SU-DHL-6 (cell line): ENCODE results near the gene SPATA16.

ENCODE experiments used
- H2AFZ ChIP-seq: fragments of 200-600 bp; sonication (generic); 2 replicates; pipeline ENCODE4 v1.6.1; 2014; ENCODE audit warnings: low read depth, mild to moderate bottlenecking, moderate library complexity, mixed read lengths, antibody characterized with exemption, low read length; ENCODE audit not compliant: severe bottlenecking
- H3F3A ChIP-seq: fragments of 200-600 bp; shearing (Covaris generic); 2 replicates; pipeline ENCODE4 v1.6.0; 2016; ENCODE audit warnings: antibody characterized with exemption, mild to moderate bottlenecking; ENCODE audit not compliant: insufficient read depth
- H3K27ac ChIP-seq: fragments of 200-600 bp; sonication (generic); 2 replicates; pipeline ENCODE4 v1.5.1; 2016; ENCODE audit warnings: low read depth, mild to moderate bottlenecking, low read length, moderate library complexity, mixed read lengths
- H3K27me3 ChIP-seq: fragments of 200-600 bp; sonication (generic), shearing (Covaris generic); 2 replicates; pipeline ENCODE4 v1.6.0; 2014; ENCODE audit warnings: mild to moderate bottlenecking, low read length
- H3K36me3 ChIP-seq: fragments of 200-600 bp; sonication (generic); 2 replicates; pipeline ENCODE4 v1.6.1; 2014; ENCODE audit warnings: mild to moderate bottlenecking, low read length, mixed read lengths
- H3K4me2 ChIP-seq: fragments of 300-600, 200-600 bp; shearing (Covaris generic), sonication (generic); 2 replicates; pipeline ENCODE4 v1.6.0; 2014; ENCODE audit warnings: low read length, low read depth, mild to moderate bottlenecking; ENCODE audit not compliant: poor library complexity, severe bottlenecking
- H3K4me3 ChIP-seq: fragments of 200-600 bp; sonication (generic); 2 replicates; pipeline ENCODE4 v1.5.1; 2014; ENCODE audit warnings: antibody characterized with exemption, low read length, mild to moderate bottlenecking, mixed read lengths; ENCODE audit not compliant: insufficient read depth, poor library complexity, severe bottlenecking
- H3K79me2 ChIP-seq: fragments of 200-600 bp; sonication (generic); 2 replicates; pipeline ENCODE4 v1.6.1; 2014; ENCODE audit warnings: mild to moderate bottlenecking, low read length, moderate library complexity; ENCODE audit not compliant: insufficient read depth
- H3K9ac ChIP-seq: fragments of 200-600 bp; sonication (generic); 2 replicates; pipeline ENCODE4 v1.7.0; 2014; ENCODE audit warnings: mild to moderate bottlenecking, low read length
- H3K9me2 ChIP-seq: fragments of 200-600 bp; sonication (generic); replicated peaks from 2 replicates; pipeline ENCODE4 v1.6.1; 2014; ENCODE audit warnings: low read length; ENCODE audit not compliant: insufficient read depth
- H3K9me3 ChIP-seq: fragments of 200-600 bp; sonication (generic); 2 replicates; pipeline ENCODE4 v1.6.1; 2014; ENCODE audit warnings: low read length, mixed read lengths; ENCODE audit not compliant: insufficient read depth
- H4K20me1 ChIP-seq: fragments of 200-600 bp; sonication (generic); 2 replicates; pipeline ENCODE4 v1.6.1; 2014; ENCODE audit warnings: low read depth, mild to moderate bottlenecking, antibody characterized with exemption, low read length, moderate library complexity, mixed read lengths
- EZH2phosphoT487 ChIP-seq: fragments of 200-600 bp; sonication (generic), shearing (Covaris generic); conservative IDR thresholded peaks from 2 replicates; pipeline ENCODE4 v1.6.1; 2018; ENCODE audit warnings: mild to moderate bottlenecking, antibody characterized with exemption, low read length, moderate library complexity, mixed read lengths
- TF ChIP-seq, protein P1 (sequence below): fragments of 200-600 bp; sonication (generic); IDR thresholded peaks from one replicate; pipeline ENCODE4 v1.5.1; 2017; ENCODE audit warnings: antibody characterized with exemption, mild to moderate bottlenecking, low read length, moderate library complexity; ENCODE audit not compliant: insufficient read depth, poor library complexity, severe bottlenecking

The SPATA16 gene

DNA sequence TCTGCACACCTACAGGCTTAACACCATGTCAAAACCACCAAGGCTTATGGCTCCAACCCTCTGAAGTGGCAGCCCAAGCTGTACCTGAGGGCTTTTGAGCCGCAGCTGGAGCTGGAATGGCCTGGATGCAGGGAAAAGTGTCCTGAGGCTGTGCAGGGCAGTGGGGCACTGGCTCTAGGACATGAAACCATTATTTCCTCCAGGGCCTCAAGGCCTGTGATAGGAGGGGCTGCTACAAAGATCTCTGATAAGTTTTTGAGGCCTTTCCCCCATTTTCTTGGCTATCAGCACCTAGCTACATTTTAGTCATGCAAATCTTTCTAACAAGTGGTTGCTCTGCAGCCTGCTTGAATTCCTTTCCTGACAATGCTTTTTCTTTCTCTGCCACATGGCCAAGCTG lies 37.6 kb downstream of the SPATA16 start:
- Histone ChIP-seq H3K9me2 (no peaks in the 10 kb centered on the region), H3K4me3 (no peak overlapping the region), H3K27me3 (no peaks in the 10 kb centered on the region), H3K9me3 (no peaks in the 10 kb centered on the region), H3K9ac (no peak overlapping the region), H2AFZ (no peak overlapping the region), H3K79me2 (no peaks in the 10 kb centered on the region), H3K27ac (no peak overlapping the region), H3F3A (no peaks in the 10 kb centered on the region), H4K20me1 (no peaks in the 10 kb centered on the region), H3K36me3 (no peaks in the 10 kb centered on the region), H3K4me2 (no peak overlapping the region)
- TF ChIP-seq, protein P1, sequence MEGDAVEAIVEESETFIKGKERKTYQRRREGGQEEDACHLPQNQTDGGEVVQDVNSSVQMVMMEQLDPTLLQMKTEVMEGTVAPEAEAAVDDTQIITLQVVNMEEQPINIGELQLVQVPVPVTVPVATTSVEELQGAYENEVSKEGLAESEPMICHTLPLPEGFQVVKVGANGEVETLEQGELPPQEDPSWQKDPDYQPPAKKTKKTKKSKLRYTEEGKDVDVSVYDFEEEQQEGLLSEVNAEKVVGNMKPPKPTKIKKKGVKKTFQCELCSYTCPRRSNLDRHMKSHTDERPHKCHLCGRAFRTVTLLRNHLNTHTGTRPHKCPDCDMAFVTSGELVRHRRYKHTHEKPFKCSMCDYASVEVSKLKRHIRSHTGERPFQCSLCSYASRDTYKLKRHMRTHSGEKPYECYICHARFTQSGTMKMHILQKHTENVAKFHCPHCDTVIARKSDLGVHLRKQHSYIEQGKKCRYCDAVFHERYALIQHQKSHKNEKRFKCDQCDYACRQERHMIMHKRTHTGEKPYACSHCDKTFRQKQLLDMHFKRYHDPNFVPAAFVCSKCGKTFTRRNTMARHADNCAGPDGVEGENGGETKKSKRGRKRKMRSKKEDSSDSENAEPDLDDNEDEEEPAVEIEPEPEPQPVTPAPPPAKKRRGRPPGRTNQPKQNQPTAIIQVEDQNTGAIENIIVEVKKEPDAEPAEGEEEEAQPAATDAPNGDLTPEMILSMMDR = no peak
- TF ChIP-seq EZH2phosphoT487 = no peak

DNA sequence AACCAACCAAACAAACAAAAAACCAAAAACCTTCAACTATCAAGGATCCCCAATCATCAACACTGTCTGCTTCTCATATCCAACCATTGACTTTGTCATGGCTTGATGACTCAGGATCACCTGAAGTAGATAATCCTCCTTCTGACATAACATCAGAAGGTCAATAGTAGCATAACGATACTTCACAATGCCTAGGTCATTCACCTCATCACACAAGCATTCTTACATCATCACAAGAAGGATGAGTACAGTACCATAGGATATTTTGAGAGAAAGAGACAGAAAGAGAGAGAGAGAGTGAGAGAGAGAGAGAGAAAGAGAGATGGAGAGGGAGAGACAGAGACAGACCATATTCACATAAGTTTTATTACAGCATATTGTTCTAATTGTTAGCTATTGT lies 42.1 kb downstream of the SPATA16 start:
- Histone ChIP-seq H3K27ac (no peak overlapping the region), H3K9ac (no peak overlapping the region), H4K20me1 (no peaks in the 10 kb centered on the region), H3K36me3 (no peaks in the 10 kb centered on the region), H3F3A (no peaks in the 10 kb centered on the region), H3K79me2 (no peaks in the 10 kb centered on the region), H3K4me3 (no peak overlapping the region), H3K9me2 (no peaks in the 10 kb centered on the region), H3K4me2 (no peak overlapping the region), H2AFZ (no peak overlapping the region), H3K9me3 (no peaks in the 10 kb centered on the region), H3K27me3 (no peaks in the 10 kb centered on the region)
- TF ChIP-seq EZH2phosphoT487 = no peak
- TF ChIP-seq, protein P1 = no peak

DNA sequence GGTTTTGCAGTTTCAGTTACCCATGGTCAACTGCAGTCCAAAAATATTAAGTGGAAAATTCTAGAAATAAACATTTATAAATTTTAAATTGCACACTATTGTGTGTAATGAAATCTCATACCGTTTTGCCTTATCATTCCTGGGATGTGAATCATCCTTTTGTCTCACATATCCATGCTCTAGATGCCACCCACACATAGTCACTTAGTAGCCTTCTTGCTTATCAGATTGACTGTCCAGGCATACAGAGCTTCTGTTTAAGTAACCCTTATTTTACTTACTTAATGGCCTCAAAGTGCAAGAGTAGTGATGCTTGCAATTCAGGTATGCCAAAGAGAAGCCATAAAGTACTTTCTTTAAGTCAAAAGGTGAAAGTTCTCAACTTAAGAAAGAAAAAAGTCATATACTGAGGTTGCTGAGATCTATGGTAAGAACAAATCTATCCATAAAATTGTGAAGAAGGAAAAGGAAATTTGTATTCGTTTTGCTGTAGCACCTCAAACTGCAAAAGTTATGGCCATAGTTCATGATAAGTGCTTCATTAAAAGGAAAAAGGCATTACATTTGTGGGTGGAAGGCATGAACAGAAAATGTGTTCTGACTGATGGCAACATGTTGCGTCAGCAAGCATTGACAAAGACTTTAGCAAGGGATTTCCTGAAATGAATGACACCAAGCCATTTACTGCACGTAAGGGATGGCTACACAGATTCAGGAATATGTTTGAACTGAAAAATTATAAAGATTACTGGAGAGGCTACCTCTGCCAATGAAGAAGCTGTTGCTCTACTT lies 43.8 kb downstream of the SPATA16 start:
- TF ChIP-seq, protein P1 = no peak
- TF ChIP-seq EZH2phosphoT487 = no peak
- no peaks in the 10 kb centered on the region for H3K36me3 ChIP-seq
- no peaks in the 10 kb centered on the region for H4K20me1 ChIP-seq
- no peaks in the 10 kb centered on the region for H3K79me2 ChIP-seq
- no peaks in the 10 kb centered on the region for H3K9me2 ChIP-seq
- H3K4me2 ChIP-seq = no peak overlapping the region
- no peaks in the 10 kb centered on the region for H3K27me3 ChIP-seq
- H3K27ac ChIP-seq = no peak overlapping the region
- H3F3A ChIP-seq = no peaks in the 10 kb centered on the region
- H2AFZ ChIP-seq = no peak overlapping the region
- H3K9me3 ChIP-seq = no peaks in the 10 kb centered on the region
- no peak overlapping the region for H3K4me3 ChIP-seq
- no peak overlapping the region for H3K9ac ChIP-seq
